Heart right ventricle (tissue), 16 donors: ENCODE data around the gene ERI3. TPM values are rescaled to one million over a fixed set of nuclear protein-coding genes. Genes with fewer than 3 reads are reported as not detected.

Source experiments
- ATAC-seq, 8 donors: fragments of 200-7000 bp; cut with Tn5 transposase; one replicate each; pipeline ENCODE4 v1.9.1; 2020; ENCODE audit warnings: mild to moderate bottlenecking in 8 of 8, moderate library complexity in 8 of 8, moderate number of reproducible peaks in 1 of 8
- DNase-seq, 2 donors: peaks; one replicate each; pipeline ENCODE4 v3.0.0-alpha.2; 2020
- H3K27ac ChIP-seq, 10 donors: fragments of 200-600 bp; sonication (generic) in 2 of 10; one replicate each; pipeline versions ENCODE4 v1.5.0 to v1.8.0; 2020 to 2022; ENCODE audit warnings: mild to moderate bottlenecking in 3 of 10
- H3K27me3 ChIP-seq, 7 donors: fragments of 200-600 bp; one replicate each; pipeline ENCODE4 v1.8.0; 2021 to 2022; ENCODE audit warnings: mild to moderate bottlenecking in 2 of 7
- H3K36me3 ChIP-seq, 9 donors: fragments of 200-600 bp; sonication (generic) in 1 of 9; one replicate each; pipeline versions ENCODE4 v1.5.0 to v1.8.0; 2020 to 2022; ENCODE audit warnings: mild to moderate bottlenecking in 2 of 9
- H3K4me1 ChIP-seq, 9 donors: fragments of 200-600 bp; sonication (generic) in 1 of 9; one replicate each; pipeline versions ENCODE4 v1.5.0 to v1.8.0; 2020 to 2022; ENCODE audit warnings: mild to moderate bottlenecking in 4 of 9
- H3K4me3 ChIP-seq, 10 donors: fragments of 200-600 bp; sonication (generic) in 2 of 10; one replicate each; pipeline versions ENCODE4 v1.5.0 to v1.8.0; 2020 to 2022; ENCODE audit warnings: mild to moderate bottlenecking in 7 of 10, moderate library complexity in 2 of 10
- H3K9me3 ChIP-seq, 11 donors: fragments of 200-600 bp in 10 of 11; sonication (generic) in 2 of 11; one replicate each; pipeline versions ENCODE4 v1.5.0 to v1.8.0; 2013 to 2022; ENCODE audit warnings: mild to moderate bottlenecking in 2 of 11, control low read depth in 1 of 11, moderate library complexity in 1 of 11
- WGBS, 2 donors: extraction: QIAGEN DNeasy Blood & Tissue Kit; methylation state at CpG; one replicate each; pipeline ENCODE4 v1.1.7; 2013; ENCODE audit warnings: inconsistent platforms in 1 of 2; 5-methylcytosine and 5-hydroxymethylcytosine counted together
- intact Hi-C, 10 donors: fragments of 100-400 bp; cut with DNase I; formaldehyde crosslinking; loops; one replicate each; pipeline versions ENCODE4 v1.11.1 to v1.14.2; 2022
- polyA plus RNA-seq, 2 donors: library from polyadenylated mRNA; stranded (reverse); fragments of 200-250 nt; gene quantifications; one replicate each; pipeline ENCODE4 v1.2.3, GENCODE V29; 2013
- total RNA-seq, 10 donors: library from RNA; stranded (reverse); fragmentation: NEBNext Ultra II Directional in 3 of 10; extraction: Animal tissue kit (Norgen Biotek cat#: 25700) in 3 of 10; gene quantifications; one replicate each; pipeline versions ENCODE4 v1.2.1 to v1.2.4, GENCODE V29; 2021 to 2023
- TF ChIP-seq, protein P1 (sequence below), 9 donors: fragments of 200-600 bp; sonication (generic) in 2 of 9; IDR thresholded peaks; one replicate each; pipeline versions ENCODE4 v1.5.0 to v1.8.0; 2021 to 2022; ENCODE audit warnings: antibody characterized with exemption in 9 of 9, mild to moderate bottlenecking in 5 of 9, moderate library complexity in 1 of 9
- donor health status: Arrhythmogenic right ventricular cardiomyopathy.
- donor health status: ischemic (EF 13 %, LVEDD 7.1; RV severe dilation, severe dysfunction).
- donor health status: healthy with polysubstance abuse.
- donor health status: DM: no; HTN: yes; CAD: no.
- donor health status: DM: no; HTN: no; CAD: no.
- donor health status: ischemic (EF 25% LVEDD 6.9; RV normal size, moderate dysfunction).
- donor health status: ischemic (EF 25% LVEDD 5.7; RV mildly dilated, moderate dysfunction).
- donor health status: healthy.
- donor health status: DM: yes; HTN: yes; CAD: no.
- donor health status: Ischemic cardiomyopathy.
- donor health status: ischemic (EF 35%, LVEDD 5.7; RV mildly dilated, moderate dysfunction).
- donor health status: nonischemic (EF 11% LVEDD 7.7; RV severe dilation, severe dysfunction).
- donor health status: DM: yes; HTN: yes; CAD: no.
- donor health status: PGD.
- donor health status: ischemic (EF 29% LVEDD 5.4; RV normal size, mild dysfunction).
- donor health status: nonischemic (EF 23%, LVEDD 6.1; RV moderate dilation, normal function).

Gene ERI3
- total and polyA plus RNA-seq, 12 donors = 28.1 to 68.4 (median 47.9) TPM

GRCh38 chr1:44345187-44345775 is 9.8 kb downstream of the ERI3 start:
- Histone ChIP-seq H3K36me3 (peaks cover 0 to 9% (median 0%) of the 10 kb centered on the region in 9 donors), H3K4me1 (peaks cover 0 to 14% (median 0%) of the 10 kb centered on the region in 9 donors), H3K27ac (no peak overlapping the region), H3K9me3 (no peaks in the 10 kb centered on the region), H3K27me3 (no peaks in the 10 kb centered on the region), H3K4me3 (no peak overlapping the region)
- TF ChIP-seq, protein P1, sequence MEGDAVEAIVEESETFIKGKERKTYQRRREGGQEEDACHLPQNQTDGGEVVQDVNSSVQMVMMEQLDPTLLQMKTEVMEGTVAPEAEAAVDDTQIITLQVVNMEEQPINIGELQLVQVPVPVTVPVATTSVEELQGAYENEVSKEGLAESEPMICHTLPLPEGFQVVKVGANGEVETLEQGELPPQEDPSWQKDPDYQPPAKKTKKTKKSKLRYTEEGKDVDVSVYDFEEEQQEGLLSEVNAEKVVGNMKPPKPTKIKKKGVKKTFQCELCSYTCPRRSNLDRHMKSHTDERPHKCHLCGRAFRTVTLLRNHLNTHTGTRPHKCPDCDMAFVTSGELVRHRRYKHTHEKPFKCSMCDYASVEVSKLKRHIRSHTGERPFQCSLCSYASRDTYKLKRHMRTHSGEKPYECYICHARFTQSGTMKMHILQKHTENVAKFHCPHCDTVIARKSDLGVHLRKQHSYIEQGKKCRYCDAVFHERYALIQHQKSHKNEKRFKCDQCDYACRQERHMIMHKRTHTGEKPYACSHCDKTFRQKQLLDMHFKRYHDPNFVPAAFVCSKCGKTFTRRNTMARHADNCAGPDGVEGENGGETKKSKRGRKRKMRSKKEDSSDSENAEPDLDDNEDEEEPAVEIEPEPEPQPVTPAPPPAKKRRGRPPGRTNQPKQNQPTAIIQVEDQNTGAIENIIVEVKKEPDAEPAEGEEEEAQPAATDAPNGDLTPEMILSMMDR (IDR thresholded peaks at IDR 0.05) = no peak
- ATAC-seq = no peak
- intact Hi-C loops = no loop called here
- DNase-seq = no peak

GRCh38 chr1:44339731-44340130 is 15.3 kb downstream of the ERI3 start:
- Histone ChIP-seq H3K36me3 (peaks cover 0 to 50% (median 17%) of the 10 kb centered on the region in 9 donors), H3K4me1 (no peaks in the 10 kb centered on the region), H3K4me3 (no peak overlapping the region), H3K27me3 (no peaks in the 10 kb centered on the region), H3K9me3 (peaks cover 0 to 5% (median 0%) of the 10 kb centered on the region in 11 donors), H3K27ac (no peak overlapping the region)
- TF ChIP-seq, protein P1 (IDR thresholded peaks at IDR 0.05) = no peak
- WGBS, 2 donors = 85 to 86% methylated on average over 4 of the region's 4 CpGs
- ATAC-seq (no peak), DNase-seq (no peak)
- intact Hi-C loops = no loop called here

DNA sequence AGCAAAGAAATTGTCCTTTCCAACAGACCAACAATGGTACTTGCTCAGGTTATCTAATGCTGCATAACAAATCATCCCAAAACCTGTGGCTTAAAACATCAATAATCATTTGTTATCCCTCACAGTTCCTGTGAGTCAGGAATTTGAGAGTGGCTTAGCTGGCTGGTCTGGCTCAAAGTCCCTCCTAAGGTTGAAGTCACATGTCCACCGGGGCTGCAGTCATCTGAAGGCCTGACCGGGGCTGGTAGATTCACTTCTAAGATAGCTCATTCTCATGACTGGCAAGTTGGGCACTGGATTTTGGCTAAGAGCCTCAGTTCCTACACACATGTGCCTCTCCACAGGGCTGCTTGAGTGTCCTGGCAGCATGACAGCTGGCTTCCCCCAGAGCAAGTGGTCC is 16.9 kb downstream of the ERI3 start:
- 98 to 99% methylated on average over 2 of the region's 2 CpGs for WGBS, 2 donors
- TF ChIP-seq, protein P1 (IDR thresholded peaks at IDR 0.05) = no peak
- DNase-seq (no peak), ATAC-seq (no peak)
- H3K27me3 ChIP-seq = no peaks in the 10 kb centered on the region
- peaks cover 0 to 5% (median 0%) of the 10 kb centered on the region in 11 donors for H3K9me3 ChIP-seq
- H3K4me3 ChIP-seq = no peak overlapping the region
- no peaks in the 10 kb centered on the region for H3K4me1 ChIP-seq
- no peak overlapping the region for H3K27ac ChIP-seq
- intact Hi-C loops = no loop called here
- H3K36me3 ChIP-seq = peaks cover 0 to 66% (median 17%) of the 10 kb centered on the region in 9 donors

GRCh38 chr1:44336668-44337067 is 18.4 kb downstream of the ERI3 start:
- H3K27ac ChIP-seq = no peak overlapping the region
- DNase-seq (no peak), ATAC-seq (no peak)
- H3K4me3 ChIP-seq = no peak overlapping the region
- intact Hi-C loops = no loop called here
- H3K9me3 ChIP-seq = peaks cover 0 to 5% (median 0%) of the 10 kb centered on the region in 11 donors
- WGBS, 2 donors = 86% methylated on average over 3 of the region's 3 CpGs
- no peaks in the 10 kb centered on the region for H3K4me1 ChIP-seq
- TF ChIP-seq, protein P1 (IDR thresholded peaks at IDR 0.05) = no peak
- no peaks in the 10 kb centered on the region for H3K27me3 ChIP-seq
- H3K36me3 ChIP-seq = peaks cover 0 to 76% (median 17%) of the 10 kb centered on the region in 9 donors
